Hepatocyte (in vitro differentiated cells): ENCODE results near the gene ACY1.

Experiments used
- CTCF ChIP-seq: fragments of 200-600 bp; sonication (generic); IDR thresholded peaks from 2 replicates; pipeline ENCODE4 v1.5.1; 2016; ENCODE audit warnings: antibody characterized with exemption, mild to moderate bottlenecking; ENCODE audit not compliant: poor library complexity
- EZH2 ChIP-seq: fragments of 200-600 bp; sonication (generic); IDR thresholded peaks from 2 replicates; pipeline ENCODE4 v1.6.1; 2016; ENCODE audit warnings: antibody characterized with exemption, mild to moderate bottlenecking, borderline replicate concordance
- EZH2phosphoT487 ChIP-seq: fragments of 200-600 bp; sonication (generic); IDR thresholded peaks from one replicate; pipeline ENCODE4 v1.6.1; 2018; ENCODE audit warnings: antibody characterized with exemption, mild to moderate bottlenecking, low read depth, moderate library complexity; ENCODE audit not compliant: unreplicated experiment, severe bottlenecking

DNA sequence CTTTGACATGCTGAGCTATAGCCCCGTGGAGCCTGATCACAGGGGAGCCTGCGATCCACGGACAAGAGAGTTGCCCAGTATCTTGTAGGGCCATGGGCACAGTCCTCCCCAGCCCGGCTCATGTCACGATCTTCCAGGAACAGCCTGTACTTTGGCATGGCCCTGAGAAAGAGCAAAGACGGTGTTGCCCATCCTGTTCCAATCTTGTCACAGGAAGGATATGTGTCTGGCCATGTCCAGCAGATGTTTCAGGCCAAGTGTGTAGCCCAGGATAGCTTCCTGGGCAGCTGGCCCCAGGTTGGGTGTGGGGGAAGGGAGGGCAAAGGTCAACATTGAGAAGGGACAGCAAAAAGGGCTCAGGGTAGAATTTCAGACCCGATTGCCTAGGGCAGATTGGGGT lies 29.4 kb downstream of the ACY1 start:
- TF ChIP-seq CTCF (no peak), EZH2 (no peak), EZH2phosphoT487 (no peak)
